Measurements from ENCODE around the gene ASTE1.

ASTE1 gene

DNA sequence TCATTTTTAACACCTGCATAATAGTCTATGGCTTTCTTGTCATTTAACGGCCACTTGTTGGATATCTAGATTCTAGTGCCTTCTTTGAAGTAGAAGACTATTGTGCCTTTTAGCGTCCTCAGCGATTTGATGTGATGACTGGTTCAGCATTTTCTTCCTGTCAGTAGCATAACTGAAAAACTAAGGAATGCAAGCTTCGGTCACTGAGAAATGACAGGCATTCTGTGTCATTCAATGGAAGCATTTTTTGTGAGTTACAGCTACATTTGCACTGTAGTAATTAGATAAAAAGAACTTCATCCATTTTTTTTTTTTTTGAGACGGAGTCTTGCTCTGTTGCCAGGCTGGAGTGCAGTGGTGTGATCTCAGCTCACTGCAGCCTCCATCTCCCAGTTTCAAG, 10.4 kb upstream of the ASTE1 start:
- no peak for TF ChIP-seq CTCF (IDR thresholded peaks at IDR 0.05)
- DNase-seq = no peak
- H3K36me3 ChIP-seq = peaks cover 0 to 4% (median 0%) of the 10 kb centered on the region in 3 donors
- no peaks in the 10 kb centered on the region for H3K9me3 ChIP-seq
- H3K27me3 ChIP-seq = no peaks in the 10 kb centered on the region
- intact Hi-C loops (cut with DNase I; ENCODE audit: low total_unique reads) = no loop called here
- H3K27ac ChIP-seq = no peak overlapping the region
- no peak overlapping the region for H3K4me3 ChIP-seq
- H3K4me1 ChIP-seq = peaks cover 0 to 12% (median 0%) of the 10 kb centered on the region in 4 donors

- Histone ChIP-seq H3K36me3 (peaks cover 0 to 7% (median 0%) of the 10 kb centered on the region in 3 donors), H3K27ac (no peak overlapping the region), H3K4me3 (no peak overlapping the region), H3K27me3 (no peaks in the 10 kb centered on the region), H3K9me3 (no peaks in the 10 kb centered on the region), H3K4me1 (peaks cover 0 to 12% (median 0%) of the 10 kb centered on the region in 4 donors)
- TF ChIP-seq CTCF (IDR thresholded peaks at IDR 0.05) = no peak
- DNase-seq = no peak
- intact Hi-C loops (cut with DNase I; ENCODE audit: low total_unique reads) = no loop called here
Observed at GRCh38 chr3:131036200-131036816, 9.7 kb upstream of the ASTE1 start.

DNA sequence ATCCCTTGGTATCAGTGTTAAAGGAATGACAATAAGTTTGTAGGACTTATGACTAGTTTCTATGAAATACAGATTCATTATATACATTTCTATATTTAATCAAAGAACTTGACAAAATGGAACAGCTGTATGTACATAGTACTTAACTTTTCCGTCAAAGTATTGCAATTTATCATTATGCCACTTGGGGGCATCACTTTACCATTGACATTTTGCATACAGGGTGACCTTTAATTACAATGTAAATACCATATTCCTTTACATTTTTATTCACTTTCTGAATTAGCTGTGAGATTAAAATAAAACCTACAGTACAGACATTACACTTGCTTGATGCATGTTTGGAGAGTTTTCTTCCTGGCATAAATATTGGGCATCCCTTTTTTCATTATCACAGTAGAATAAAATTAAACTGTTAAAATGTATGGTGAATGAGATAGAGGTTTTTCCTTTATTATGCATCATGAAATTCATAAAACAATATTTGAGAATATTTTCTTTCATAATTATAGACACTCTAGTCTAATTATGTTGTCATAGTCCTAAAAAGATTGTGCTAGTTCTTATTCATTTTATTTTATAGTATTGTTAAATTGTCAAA, 7.0 kb upstream of the ASTE1 start:
- no peak for DNase-seq
- Histone ChIP-seq H3K36me3 (peaks cover 0 to 13% (median 0%) of the 10 kb centered on the region in 3 donors), H3K4me3 (no peak overlapping the region), H3K27me3 (no peaks in the 10 kb centered on the region), H3K4me1 (peaks cover 0 to 12% (median 0%) of the 10 kb centered on the region in 4 donors), H3K27ac (no peak overlapping the region), H3K9me3 (no peaks in the 10 kb centered on the region)
- peak in 1 of 2 experiments; percentile 33 for TF ChIP-seq CTCF (IDR thresholded peaks at IDR 0.05)
- intact Hi-C loops (cut with DNase I; ENCODE audit: low total_unique reads) = no loop called here

DNA sequence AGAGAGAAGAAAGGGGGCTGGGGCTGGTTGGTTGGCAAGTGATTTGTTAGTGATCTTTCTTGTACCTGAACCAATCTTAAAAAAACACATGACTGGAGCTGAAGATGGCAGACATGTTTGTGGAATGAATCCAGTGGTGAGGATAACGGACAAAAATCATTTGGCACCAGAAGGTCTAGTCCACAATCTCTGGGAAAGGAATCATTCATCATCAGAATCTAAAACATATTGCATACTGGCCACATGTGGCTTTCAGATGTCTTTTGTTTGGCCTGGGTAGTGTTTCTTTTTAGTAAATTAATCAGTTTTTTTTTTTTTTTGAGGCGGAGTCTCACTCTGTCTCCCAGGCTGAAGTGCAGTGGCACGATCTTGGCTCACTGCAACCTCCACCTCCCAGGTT, 5.0 kb upstream of the ASTE1 start:
- Histone ChIP-seq H3K27me3 (no peaks in the 10 kb centered on the region), H3K36me3 (peaks cover 0 to 13% (median 0%) of the 10 kb centered on the region in 3 donors), H3K9me3 (no peaks in the 10 kb centered on the region), H3K4me3 (no peak overlapping the region), H3K27ac (no peak overlapping the region), H3K4me1 (peaks cover 0 to 18% (median 3%) of the 10 kb centered on the region in 4 donors)
- no peak for TF ChIP-seq CTCF (IDR thresholded peaks at IDR 0.05)
- DNase-seq = no peak
- intact Hi-C loops (cut with DNase I; ENCODE audit: low total_unique reads) = no loop called here

- Histone ChIP-seq H3K4me1 (peaks cover 0 to 30% (median 13%) of the 10 kb centered on the region in 4 donors), H3K27ac (no peak overlapping the region), H3K27me3 (no peaks in the 10 kb centered on the region), H3K4me3 (no peak overlapping the region), H3K9me3 (no peaks in the 10 kb centered on the region), H3K36me3 (peaks cover 0 to 13% (median 3%) of the 10 kb centered on the region in 3 donors)
- no peak for TF ChIP-seq CTCF (IDR thresholded peaks at IDR 0.05)
- intact Hi-C loops (cut with DNase I; ENCODE audit: low total_unique reads) = no loop called here
- no peak for DNase-seq
Observed at GRCh38 chr3:131028844-131029243, 2.2 kb upstream of the ASTE1 start.
